Measurements from ENCODE around the gene BCKDK.

BCKDK gene

GRCh38 chr16:31080035-31080629, 28.1 kb upstream of the BCKDK start:
- no peak overlapping the region for H3K4me3 ChIP-seq
- no peaks in the 10 kb centered on the region for H3K27me3 ChIP-seq
- peaks cover 97% of the 10 kb centered on the region for H3K36me3 ChIP-seq
- TF ChIP-seq Cebpa-rat (IDR thresholded peaks at IDR 0.05) = no peak
- H3K4me1 ChIP-seq = peaks cover 14% of the 10 kb centered on the region
- peaks cover 98% of the 10 kb centered on the region for H4K20me1 ChIP-seq
- no peak overlapping the region for H3K4me2 ChIP-seq
- no peaks in the 10 kb centered on the region for H3K9me3 ChIP-seq
- H3K9ac ChIP-seq = no peak overlapping the region
- no peak overlapping the region for H3K27ac ChIP-seq

GRCh38 chr16:31080756-31081419, 27.3 kb upstream of the BCKDK start:
- Histone ChIP-seq H3K36me3 (peaks cover 100% of the 10 kb centered on the region), H3K4me2 (no peak overlapping the region), H3K27ac (no peak overlapping the region), H4K20me1 (peaks cover 98% of the 10 kb centered on the region), H3K4me3 (no peak overlapping the region), H3K27me3 (no peaks in the 10 kb centered on the region), H3K9me3 (no peaks in the 10 kb centered on the region), H3K4me1 (peaks cover 6% of the 10 kb centered on the region), H3K9ac (no peak overlapping the region)
- TF ChIP-seq Cebpa-rat (IDR thresholded peaks at IDR 0.05) = no peak

- Histone ChIP-seq H4K20me1 (peaks cover 98% of the 10 kb centered on the region), H3K36me3 (peaks cover 100% of the 10 kb centered on the region), H3K27ac (no peak overlapping the region), H3K9me3 (no peaks in the 10 kb centered on the region), H3K9ac (no peak overlapping the region), H3K4me2 (no peak overlapping the region), H3K4me3 (no peak overlapping the region), H3K27me3 (no peaks in the 10 kb centered on the region), H3K4me1 (no peaks in the 10 kb centered on the region)
- TF ChIP-seq Cebpa-rat (IDR thresholded peaks at IDR 0.05) = no peak
Observed at GRCh38 chr16:31081428-31082351, 26.5 kb upstream of the BCKDK start.

GRCh38 chr16:31082368-31083045, 25.7 kb upstream of the BCKDK start:
- no peak for TF ChIP-seq Cebpa-rat (IDR thresholded peaks at IDR 0.05)
- no peak overlapping the region for H3K4me2 ChIP-seq
- H3K4me3 ChIP-seq = no peak overlapping the region
- no peak overlapping the region for H3K27ac ChIP-seq
- peaks cover 100% of the 10 kb centered on the region for H3K36me3 ChIP-seq
- H3K4me1 ChIP-seq = no peaks in the 10 kb centered on the region
- H3K27me3 ChIP-seq = no peaks in the 10 kb centered on the region
- no peak overlapping the region for H3K9ac ChIP-seq
- no peaks in the 10 kb centered on the region for H3K9me3 ChIP-seq
- peaks cover 98% of the 10 kb centered on the region for H4K20me1 ChIP-seq

GRCh38 chr16:31083081-31083480, 25.1 kb upstream of the BCKDK start:
- no peak for TF ChIP-seq Cebpa-rat (IDR thresholded peaks at IDR 0.05)
- Histone ChIP-seq H3K4me3 (no peak overlapping the region), H4K20me1 (peaks cover 98% of the 10 kb centered on the region)

GRCh38 chr16:31083556-31083955, 24.6 kb upstream of the BCKDK start:
- Histone ChIP-seq H3K36me3 (peaks cover 100% of the 10 kb centered on the region), H3K27me3 (no peaks in the 10 kb centered on the region), H3K4me2 (no peak overlapping the region), H3K9me3 (no peaks in the 10 kb centered on the region), H3K27ac (no peak overlapping the region), H3K4me3 (no peak overlapping the region), H4K20me1 (peaks cover 98% of the 10 kb centered on the region), H3K9ac (no peak overlapping the region), H3K4me1 (no peaks in the 10 kb centered on the region)
- no peak for TF ChIP-seq Cebpa-rat (IDR thresholded peaks at IDR 0.05)

More at GRCh38 chr16:31083081-31083480, 25.1 kb upstream of the BCKDK start:
- no peaks in the 10 kb centered on the region for H3K9me3 ChIP-seq
- no peaks in the 10 kb centered on the region for H3K27me3 ChIP-seq
- peaks cover 100% of the 10 kb centered on the region for H3K36me3 ChIP-seq
- no peak overlapping the region for H3K4me2 ChIP-seq
- no peaks in the 10 kb centered on the region for H3K4me1 ChIP-seq
- H3K27ac ChIP-seq = no peak overlapping the region
- H3K9ac ChIP-seq = no peak overlapping the region

- H4K20me1 ChIP-seq = peaks cover 98% of the 10 kb centered on the region
- no peaks in the 10 kb centered on the region for H3K9me3 ChIP-seq
- H3K4me3 ChIP-seq = no peak overlapping the region
- H3K4me2 ChIP-seq = no peak overlapping the region
- no peak overlapping the region for H3K27ac ChIP-seq
- no peaks in the 10 kb centered on the region for H3K27me3 ChIP-seq
- H3K4me1 ChIP-seq = no peaks in the 10 kb centered on the region
- H3K36me3 ChIP-seq = peaks cover 100% of the 10 kb centered on the region
- H3K9ac ChIP-seq = no peak overlapping the region
- no peak for TF ChIP-seq Cebpa-rat (IDR thresholded peaks at IDR 0.05)
Observed at GRCh38 chr16:31083981-31084380, 24.2 kb upstream of the BCKDK start.

GRCh38 chr16:31084584-31085302, 23.4 kb upstream of the BCKDK start:
- Histone ChIP-seq H3K4me3 (no peak overlapping the region), H4K20me1 (peaks cover 94% of the 10 kb centered on the region), H3K27me3 (no peaks in the 10 kb centered on the region), H3K4me1 (no peaks in the 10 kb centered on the region), H3K9ac (no peak overlapping the region), H3K27ac (peak overlapping the region; percentile 22; the same call in 1 of the 2 replicates), H3K36me3 (peaks cover 100% of the 10 kb centered on the region), H3K4me2 (no peak overlapping the region), H3K9me3 (no peaks in the 10 kb centered on the region)
- TF ChIP-seq Cebpa-rat (IDR thresholded peaks at IDR 0.05) = no peak

- H3K4me1 ChIP-seq = no peaks in the 10 kb centered on the region
- no peak overlapping the region for H3K9ac ChIP-seq
- TF ChIP-seq Cebpa-rat (IDR thresholded peaks at IDR 0.05) = no peak
- H3K36me3 ChIP-seq = peaks cover 100% of the 10 kb centered on the region
- peaks cover 88% of the 10 kb centered on the region for H4K20me1 ChIP-seq
- no peak overlapping the region for H3K27ac ChIP-seq
- H3K27me3 ChIP-seq = no peaks in the 10 kb centered on the region
- H3K9me3 ChIP-seq = no peaks in the 10 kb centered on the region
- no peak overlapping the region for H3K4me3 ChIP-seq
- H3K4me2 ChIP-seq = no peak overlapping the region
Observed at GRCh38 chr16:31085411-31085810, 22.8 kb upstream of the BCKDK start.

Data from BLaER1 (cell line).